Neural cell (in vitro differentiated cells): ENCODE results near the gene GATB. TPM values are rescaled to one million over a fixed set of nuclear protein-coding genes. Genes with fewer than 3 reads are reported as not detected.

Experiments
- H2AFZ ChIP-seq: fragments of 200-600, 300-800 bp; sonication (generic), shearing (Covaris generic); 2 replicates; pipeline ENCODE4 v1.6.0; 2014; ENCODE audit warnings: low read depth, mild to moderate bottlenecking, antibody characterized with exemption, low read length, moderate library complexity
- H3F3A ChIP-seq: fragments of 200-600 bp; shearing (Covaris generic); 2 replicates; pipeline ENCODE4 v1.6.1; 2016; ENCODE audit warnings: mild to moderate bottlenecking, moderate library complexity, mixed read lengths, antibody characterized with exemption, low read length; ENCODE audit not compliant: insufficient read depth, poor library complexity, severe bottlenecking
- H3K27ac ChIP-seq: fragments of 200-600, 300-800 bp; sonication (generic), shearing (Covaris generic); 2 replicates; pipeline ENCODE4 v1.5.1; 2014; ENCODE audit warnings: mild to moderate bottlenecking, low read length, moderate library complexity
- H3K27me3 ChIP-seq: fragments of 300-800, 200-600 bp; sonication (generic), shearing (Covaris generic); 2 replicates; pipeline ENCODE4 v1.6.0; 2014; ENCODE audit warnings: mild to moderate bottlenecking, low read depth, low read length, moderate library complexity; ENCODE audit not compliant: insufficient read depth
- H3K36me3 ChIP-seq: fragments of 300-800, 200-600 bp; sonication (generic), shearing (Covaris generic); 2 replicates; pipeline ENCODE4 v1.5.1; 2014; ENCODE audit warnings: mild to moderate bottlenecking, antibody characterized with exemption, low read length, moderate library complexity; ENCODE audit not compliant: insufficient read depth
- H3K4me2 ChIP-seq: fragments of 300-800, 200-600 bp; sonication (generic), shearing (Covaris generic); 2 replicates; pipeline ENCODE4 v1.6.0; 2014; ENCODE audit warnings: mild to moderate bottlenecking, low read length
- H3K4me3 ChIP-seq: fragments of 300-800, 200-600 bp; sonication (generic), shearing (Covaris generic); 2 replicates; pipeline ENCODE4 v1.5.1; 2014; ENCODE audit warnings: mild to moderate bottlenecking, low read length, moderate library complexity
- H3K79me2 ChIP-seq: fragments of 200-600 bp; shearing (Covaris generic); replicated peaks from 2 replicates; pipeline ENCODE4 v1.6.0; 2014; ENCODE audit warnings: mild to moderate bottlenecking, low read length, moderate library complexity; ENCODE audit not compliant: insufficient read depth
- H3K9ac ChIP-seq: fragments of 300-800, 200-600 bp; sonication (generic), shearing (Covaris generic); 2 replicates; pipeline ENCODE4 v1.6.1; 2016; ENCODE audit warnings: mild to moderate bottlenecking, low read length, mixed read lengths
- H3K9me2 ChIP-seq: fragments of 200-600 bp; shearing (Covaris generic); 2 replicates; pipeline ENCODE4 v1.6.1; 2016; ENCODE audit warnings: mild to moderate bottlenecking, low read length, mixed read lengths; ENCODE audit not compliant: insufficient read depth
- H3K9me3 ChIP-seq: fragments of 200-600, 300-800 bp; sonication (generic), shearing (Covaris generic); 2 replicates; pipeline ENCODE4 v1.6.1; 2016; ENCODE audit warnings: mild to moderate bottlenecking, mixed run types, low read length, moderate library complexity, mixed read lengths
- H4K20me1 ChIP-seq: fragments of 200-600 bp; shearing (Covaris generic); 2 replicates; pipeline ENCODE4 v1.6.1; 2016; ENCODE audit warnings: mild to moderate bottlenecking, mixed run types; ENCODE audit not compliant: insufficient read depth
- CTCF ChIP-seq: fragments of 450-650 bp; IDR thresholded peaks from 2 replicates; pipeline ENCODE4 v1.5.1; 2014; ENCODE audit warnings: antibody characterized with exemption, mild to moderate bottlenecking, moderate library complexity; ENCODE audit not compliant: poor library complexity, severe bottlenecking
- EP300 ChIP-seq: fragments of 450-650 bp; conservative IDR thresholded peaks from 2 replicates; pipeline ENCODE4 v1.6.1; 2014; ENCODE audit warnings: antibody characterized with exemption, mild to moderate bottlenecking, moderate library complexity; ENCODE audit not compliant: poor library complexity, severe bottlenecking
- EZH2 ChIP-seq: fragments of 200-600, 300-800 bp; shearing (Covaris generic), sonication (generic); IDR thresholded peaks from 2 replicates; pipeline ENCODE4 v1.6.1; 2014; ENCODE audit warnings: antibody characterized with exemption, low read length, borderline replicate concordance, mild to moderate bottlenecking; ENCODE audit not compliant: insufficient read depth, poor library complexity, severe bottlenecking
- MXI1 ChIP-seq: fragments of 450-650 bp; conservative IDR thresholded peaks from 2 replicates; pipeline ENCODE4 v1.6.1; 2014; ENCODE audit warnings: antibody characterized with exemption, mild to moderate bottlenecking; ENCODE audit not compliant: poor library complexity, severe bottlenecking
- POLR2AphosphoS5 ChIP-seq: IDR thresholded peaks from 2 replicates; pipeline ENCODE4 v1.6.1; 2012
- RAD21 ChIP-seq: fragments of 450-650 bp; conservative IDR thresholded peaks from 2 replicates; pipeline ENCODE4 v1.6.1; 2014; ENCODE audit warnings: antibody characterized with exemption, mild to moderate bottlenecking, moderate library complexity
- SMC3 ChIP-seq: fragments of 450-650 bp; conservative IDR thresholded peaks from 2 replicates; pipeline ENCODE4 v1.6.1; 2014; ENCODE audit warnings: antibody characterized with exemption, mild to moderate bottlenecking, moderate library complexity; ENCODE audit not compliant: poor library complexity
- TAF1 ChIP-seq: IDR thresholded peaks from 2 replicates; pipeline ENCODE4 v1.6.1; 2012; ENCODE audit warnings: low read depth
- polyA plus RNA-seq: library from polyadenylated mRNA; depleted of rRNA; stranded (reverse); fragments of >200 nt; gene quantifications from 2 replicates; pipeline ENCODE4 v1.2.3, GENCODE V29; 2014
- TF ChIP-seq, protein P1 (sequence below): IDR thresholded peaks from 2 replicates; pipeline ENCODE4 v1.6.1; 2012; ENCODE audit warnings: borderline replicate concordance

The GATB gene
- polyA plus RNA-seq, 1 donor from 2014 or later, result 15.3 TPM

DNA sequence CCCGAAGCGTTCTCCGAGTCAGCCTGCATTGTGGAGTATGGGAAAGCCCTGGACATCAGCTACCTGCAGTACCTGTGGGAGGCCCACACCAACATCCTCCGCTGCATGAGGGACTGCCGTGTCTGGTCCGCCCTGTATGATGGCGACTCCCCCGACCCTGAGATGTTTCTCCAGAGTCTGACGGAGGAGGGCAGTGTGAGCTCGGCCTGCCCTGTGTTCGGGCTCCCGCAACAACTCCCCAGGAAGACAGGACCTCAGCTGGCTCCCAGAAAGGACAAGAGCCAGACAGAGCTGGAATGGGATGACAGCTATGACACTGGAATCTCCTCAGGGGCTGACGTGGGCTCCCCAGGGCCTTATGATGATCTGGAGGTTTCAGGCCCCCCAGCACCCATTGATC, 111.3 kb downstream of the GATB start:
- Histone ChIP-seq H3K79me2 (no peaks in the 10 kb centered on the region), H3K27ac (no peak overlapping the region), H3K9me3 (no peaks in the 10 kb centered on the region), H2AFZ (no peak overlapping the region), H3K36me3 (no peaks in the 10 kb centered on the region), H4K20me1 (no peaks in the 10 kb centered on the region), H3F3A (no peaks in the 10 kb centered on the region), H3K9ac (no peak overlapping the region), H3K4me2 (no peak overlapping the region), H3K27me3 (no peaks in the 10 kb centered on the region), H3K4me3 (no peak overlapping the region), H3K9me2 (no peaks in the 10 kb centered on the region)
- no peak for TF ChIP-seq SMC3
- TF ChIP-seq CTCF, result no peak
- no peak for TF ChIP-seq EZH2
- TF ChIP-seq TAF1, result no peak
- no peak for TF ChIP-seq MXI1
- no peak for TF ChIP-seq POLR2AphosphoS5
- no peak for TF ChIP-seq EP300
- TF ChIP-seq, protein P1, sequence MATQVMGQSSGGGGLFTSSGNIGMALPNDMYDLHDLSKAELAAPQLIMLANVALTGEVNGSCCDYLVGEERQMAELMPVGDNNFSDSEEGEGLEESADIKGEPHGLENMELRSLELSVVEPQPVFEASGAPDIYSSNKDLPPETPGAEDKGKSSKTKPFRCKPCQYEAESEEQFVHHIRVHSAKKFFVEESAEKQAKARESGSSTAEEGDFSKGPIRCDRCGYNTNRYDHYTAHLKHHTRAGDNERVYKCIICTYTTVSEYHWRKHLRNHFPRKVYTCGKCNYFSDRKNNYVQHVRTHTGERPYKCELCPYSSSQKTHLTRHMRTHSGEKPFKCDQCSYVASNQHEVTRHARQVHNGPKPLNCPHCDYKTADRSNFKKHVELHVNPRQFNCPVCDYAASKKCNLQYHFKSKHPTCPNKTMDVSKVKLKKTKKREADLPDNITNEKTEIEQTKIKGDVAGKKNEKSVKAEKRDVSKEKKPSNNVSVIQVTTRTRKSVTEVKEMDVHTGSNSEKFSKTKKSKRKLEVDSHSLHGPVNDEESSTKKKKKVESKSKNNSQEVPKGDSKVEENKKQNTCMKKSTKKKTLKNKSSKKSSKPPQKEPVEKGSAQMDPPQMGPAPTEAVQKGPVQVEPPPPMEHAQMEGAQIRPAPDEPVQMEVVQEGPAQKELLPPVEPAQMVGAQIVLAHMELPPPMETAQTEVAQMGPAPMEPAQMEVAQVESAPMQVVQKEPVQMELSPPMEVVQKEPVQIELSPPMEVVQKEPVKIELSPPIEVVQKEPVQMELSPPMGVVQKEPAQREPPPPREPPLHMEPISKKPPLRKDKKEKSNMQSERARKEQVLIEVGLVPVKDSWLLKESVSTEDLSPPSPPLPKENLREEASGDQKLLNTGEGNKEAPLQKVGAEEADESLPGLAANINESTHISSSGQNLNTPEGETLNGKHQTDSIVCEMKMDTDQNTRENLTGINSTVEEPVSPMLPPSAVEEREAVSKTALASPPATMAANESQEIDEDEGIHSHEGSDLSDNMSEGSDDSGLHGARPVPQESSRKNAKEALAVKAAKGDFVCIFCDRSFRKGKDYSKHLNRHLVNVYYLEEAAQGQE, result no peak
- no peak for TF ChIP-seq RAD21

- H3F3A ChIP-seq, result no peaks in the 10 kb centered on the region
- no peaks in the 10 kb centered on the region for H3K9me2 ChIP-seq
- H3K9ac ChIP-seq, result no peak overlapping the region
- no peaks in the 10 kb centered on the region for H3K27me3 ChIP-seq
- H3K27ac ChIP-seq, result no peak overlapping the region
- no peak overlapping the region for H3K4me2 ChIP-seq
- TF ChIP-seq, protein P1, result no peak
- TF ChIP-seq TAF1 (no peak), EP300 (no peak), EZH2 (no peak), POLR2AphosphoS5 (no peak), MXI1 (no peak), CTCF (no peak), RAD21 (no peak), SMC3 (no peak)
- no peaks in the 10 kb centered on the region for H3K36me3 ChIP-seq
- no peak overlapping the region for H3K4me3 ChIP-seq
- H4K20me1 ChIP-seq, result no peaks in the 10 kb centered on the region
- no peaks in the 10 kb centered on the region for H3K79me2 ChIP-seq
- H3K9me3 ChIP-seq, result no peaks in the 10 kb centered on the region
- H2AFZ ChIP-seq, result no peak overlapping the region
Measured at GRCh38 chr4:151646322-151646721, 114.5 kb downstream of the GATB start.
